ENCODE data around the gene RAB30.

The RAB30 gene

GRCh38 chr11:83071567-83072349 is at the start of gene RAB30:
Gene RAB30, minus strand, starts transcription at chr11:83071897. Its CDS starts 74,581 bp downstream, at chr11:82997316.
- peak; percentile 100 for DNase-seq

- no peak for DNase-seq
These were observed 48.6 kb upstream of the RAB30 start for GRCh38 chr11:83120327-83120726.

GRCh38 chr11:83119216-83119615 is 47.5 kb upstream of the RAB30 start:
- peak; percentile 75 for DNase-seq

GRCh38 chr11:83118814-83119213 is 47.1 kb upstream of the RAB30 start:
- DNase-seq, result no peak

GRCh38 chr11:83116015-83116641 is 44.4 kb upstream of the RAB30 start:
- no peak for DNase-seq

- DNase-seq, result no peak
These were observed 43.9 kb upstream of the RAB30 start for GRCh38 chr11:83115551-83115950.

GRCh38 chr11:83115026-83115425 is 43.3 kb upstream of the RAB30 start:
- DNase-seq, result no peak

GRCh38 chr11:83112886-83113285 is 41.2 kb upstream of the RAB30 start:
- DNase-seq, result no peak

GRCh38 chr11:83105168-83105567 is 33.5 kb upstream of the RAB30 start:
- no peak for DNase-seq

GRCh38 chr11:83102834-83103233 is 31.1 kb upstream of the RAB30 start:
- DNase-seq, result no peak

GRCh38 chr11:83097429-83098075 is 25.9 kb upstream of the RAB30 start:
- DNase-seq, result no peak

- no peak for DNase-seq
These were observed 21.9 kb upstream of the RAB30 start for GRCh38 chr11:83093634-83094033.

- DNase-seq, result no peak
These were observed 21.0 kb upstream of the RAB30 start for GRCh38 chr11:83092488-83093384.

- DNase-seq, result peak; percentile 78
These were observed 17.3 kb upstream of the RAB30 start for GRCh38 chr11:83088965-83089364.

GRCh38 chr11:83087035-83087434 is 15.3 kb upstream of the RAB30 start:
- DNase-seq, result peak; percentile 76

GRCh38 chr11:83079820-83080219 is 8.1 kb upstream of the RAB30 start:
- no peak for DNase-seq

- DNase-seq, result no peak
These were observed 6.6 kb upstream of the RAB30 start for GRCh38 chr11:83078269-83078668.

GRCh38 chr11:83073884-83074283 is 2.2 kb upstream of the RAB30 start:
- no peak for DNase-seq

GRCh38 chr11:83073258-83073657 is 1.6 kb upstream of the RAB30 start:
- DNase-seq, result no peak

GRCh38 chr11:83072350-83073242 is 899 bp upstream of the RAB30 start:
- DNase-seq, result peak; percentile 79

GRCh38 chr11:83070731-83071566 is 748 bp downstream of the RAB30 start:
- peak; percentile 77 for DNase-seq
